ENCODE data around the gene COL6A3. TPM values are rescaled to one million over a fixed set of nuclear protein-coding genes. Genes with fewer than 3 reads are reported as not detected.

COL6A3 gene
- total and polyA plus RNA-seq, 9 of the 15 experiments (the other 6 are each of a cell fraction or from before 2014, with no cell fraction given), result 0.07 to 4.1 (median 1.5) TPM

DNA sequence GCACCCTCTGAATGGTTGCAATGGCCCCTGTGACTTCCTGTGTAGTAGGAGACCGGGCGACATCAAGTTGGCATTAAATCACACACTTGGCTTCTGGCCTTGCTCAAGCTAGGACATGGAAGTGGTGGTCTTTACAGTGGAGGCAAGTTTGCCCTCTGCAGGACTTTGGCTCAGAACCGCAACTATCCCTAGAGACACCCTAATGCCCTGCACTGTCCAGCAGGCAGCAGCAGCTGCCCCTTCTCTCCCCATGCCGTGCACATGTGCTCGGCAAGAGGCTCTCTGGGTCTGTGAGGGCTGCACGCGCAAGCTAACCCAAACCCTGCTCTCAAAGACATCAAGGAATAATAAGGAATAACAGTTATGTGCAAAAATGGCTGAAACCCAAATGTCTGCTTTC is 106.5 kb downstream of the COL6A3 start (continued):
- TF ChIP-seq, protein P1, sequence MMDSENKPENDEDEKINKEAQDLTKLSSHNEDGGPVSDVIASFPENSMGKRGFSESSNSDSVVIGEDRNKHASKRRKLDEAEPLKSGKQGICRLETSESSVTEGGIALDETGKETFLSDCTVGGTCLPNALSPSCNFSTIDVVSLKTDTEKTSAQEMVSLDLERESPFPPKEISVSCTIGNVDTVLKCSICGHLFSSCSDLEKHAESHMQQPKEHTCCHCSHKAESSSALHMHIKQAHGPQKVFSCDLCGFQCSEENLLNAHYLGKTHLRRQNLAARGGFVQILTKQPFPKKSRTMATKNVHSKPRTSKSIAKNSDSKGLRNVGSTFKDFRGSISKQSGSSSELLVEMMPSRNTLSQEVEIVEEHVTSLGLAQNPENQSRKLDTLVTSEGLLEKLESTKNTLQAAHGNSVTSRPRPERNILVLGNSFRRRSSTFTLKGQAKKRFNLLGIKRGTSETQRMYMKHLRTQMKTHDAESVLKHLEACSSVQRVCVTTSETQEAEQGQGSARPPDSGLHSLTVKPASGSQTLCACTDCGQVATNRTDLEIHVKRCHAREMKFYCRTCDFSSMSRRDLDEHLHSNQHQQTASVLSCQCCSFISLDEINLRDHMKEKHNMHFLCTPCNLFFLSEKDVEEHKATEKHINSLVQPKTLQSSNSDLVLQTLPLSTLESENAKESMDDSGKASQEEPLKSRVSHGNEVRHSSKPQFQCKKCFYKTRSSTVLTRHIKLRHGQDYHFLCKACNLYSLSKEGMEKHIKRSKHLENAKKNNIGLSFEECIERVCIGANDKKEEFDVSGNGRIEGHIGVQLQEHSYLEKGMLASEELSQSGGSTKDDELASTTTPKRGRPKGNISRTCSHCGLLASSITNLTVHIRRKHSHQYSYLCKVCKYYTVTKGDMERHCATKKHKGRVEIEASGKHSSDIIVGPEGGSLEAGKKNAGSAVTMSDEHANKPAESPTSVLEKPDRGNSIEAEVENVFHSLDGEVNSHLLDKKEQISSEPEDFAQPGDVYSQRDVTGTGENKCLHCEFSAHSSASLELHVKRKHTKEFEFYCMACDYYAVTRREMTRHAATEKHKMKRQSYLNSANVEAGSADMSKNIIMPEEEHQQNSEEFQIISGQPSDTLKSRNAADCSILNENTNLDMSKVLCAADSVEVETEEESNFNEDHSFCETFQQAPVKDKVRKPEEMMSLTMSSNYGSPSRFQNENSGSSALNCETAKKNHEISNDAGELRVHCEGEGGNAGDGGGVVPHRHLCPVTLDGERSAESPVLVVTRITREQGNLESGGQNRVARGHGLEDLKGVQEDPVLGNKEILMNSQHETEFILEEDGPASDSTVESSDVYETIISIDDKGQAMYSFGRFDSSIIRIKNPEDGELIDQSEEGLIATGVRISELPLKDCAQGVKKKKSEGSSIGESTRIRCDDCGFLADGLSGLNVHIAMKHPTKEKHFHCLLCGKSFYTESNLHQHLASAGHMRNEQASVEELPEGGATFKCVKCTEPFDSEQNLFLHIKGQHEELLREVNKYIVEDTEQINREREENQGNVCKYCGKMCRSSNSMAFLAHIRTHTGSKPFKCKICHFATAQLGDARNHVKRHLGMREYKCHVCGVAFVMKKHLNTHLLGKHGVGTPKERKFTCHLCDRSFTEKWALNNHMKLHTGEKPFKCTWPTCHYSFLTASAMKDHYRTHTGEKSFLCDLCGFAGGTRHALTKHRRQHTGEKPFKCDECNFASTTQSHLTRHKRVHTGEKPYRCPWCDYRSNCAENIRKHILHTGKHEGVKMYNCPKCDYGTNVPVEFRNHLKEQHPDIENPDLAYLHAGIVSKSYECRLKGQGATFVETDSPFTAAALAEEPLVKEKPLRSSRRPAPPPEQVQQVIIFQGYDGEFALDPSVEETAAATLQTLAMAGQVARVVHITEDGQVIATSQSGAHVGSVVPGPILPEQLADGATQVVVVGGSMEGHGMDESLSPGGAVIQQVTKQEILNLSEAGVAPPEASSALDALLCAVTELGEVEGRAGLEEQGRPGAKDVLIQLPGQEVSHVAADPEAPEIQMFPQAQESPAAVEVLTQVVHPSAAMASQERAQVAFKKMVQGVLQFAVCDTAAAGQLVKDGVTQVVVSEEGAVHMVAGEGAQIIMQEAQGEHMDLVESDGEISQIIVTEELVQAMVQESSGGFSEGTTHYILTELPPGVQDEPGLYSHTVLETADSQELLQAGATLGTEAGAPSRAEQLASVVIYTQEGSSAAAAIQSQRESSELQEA (IDR thresholded peaks at IDR 0.05; ENCODE audit: low read depth), result no peak
- no peak for TF ChIP-seq TFAM (CRISPR knock-in tag; conservative IDR thresholded peaks at IDR 0.05)

DNA sequence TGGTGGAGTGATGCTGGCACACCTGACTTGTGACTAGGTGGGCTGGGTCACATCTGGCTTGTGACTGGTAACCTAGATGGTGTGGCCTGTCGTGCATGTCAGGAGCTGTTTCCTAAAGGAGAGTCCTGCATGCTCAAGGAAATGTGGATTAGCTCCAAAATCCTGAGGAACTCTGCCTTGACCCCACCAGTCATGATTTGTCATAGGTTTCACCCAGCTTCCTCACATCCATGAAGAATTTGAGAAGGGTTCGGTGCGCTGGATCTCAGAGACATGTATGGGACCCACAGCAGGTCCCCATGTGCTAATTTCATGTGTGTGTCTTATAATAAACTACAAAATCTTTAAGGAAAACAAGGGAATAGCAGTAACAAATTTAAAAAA is 107.2 kb downstream of the COL6A3 start:
- Histone ChIP-seq H3K36me3 (ENCODE audit: control insufficient read depth, insufficient read depth, low read length) (no peaks in the 10 kb centered on the region), H3K4me2 (ENCODE audit: insufficient read depth, low read length) (no peak overlapping the region), H3K79me2 (ENCODE audit: control insufficient read depth, insufficient read depth, low read length) (no peaks in the 10 kb centered on the region), H3K4me1 (replicated peaks in 1 of 2; ENCODE audit: control insufficient read depth in 2 of 2, insufficient read depth in 2 of 2, low read length in 2 of 2) (no peaks in the 10 kb centered on the region), H4K20me1 (replicated peaks; ENCODE audit: control insufficient read depth, insufficient read depth, low read length) (no peaks in the 10 kb centered on the region), H2AFZ (ENCODE audit: low read depth, low read length) (no peak overlapping the region), H3K27me3 (ENCODE audit: control insufficient read depth in 2 of 2, insufficient read depth in 2 of 2, low read length in 2 of 2) (peaks cover 0 to 11% of the 10 kb centered on the region in 2 experiments; a peak in 2 of 5 replicates), H3K9ac (ENCODE audit: insufficient read depth in 1 of 2, low read depth in 2 of 2, low read length in 2 of 2) (no peak overlapping the region), H3K9me1 (ENCODE audit: control insufficient read depth, insufficient read depth, low read length) (no peaks in the 10 kb centered on the region), H3K27ac (ENCODE audit: extremely low read depth, low read depth, low read length) (no peak overlapping the region), H3K9me3 (replicated peaks; ENCODE audit: control insufficient read depth, insufficient read depth, low read depth, low read length) (no peaks in the 10 kb centered on the region), H3K4me3 (no peak overlapping the region)
- ChIA-PET CTCF (ENCODE audit: low intra/inter-chr PET ratio) (no interaction called here), POLR2A (no interaction called here)
- DNase-seq (ENCODE audit: extremely low read depth in 1 of 4, low spot score in 3 of 4), result no peak
- BruUV-seq (replicated peaks), result no TSS peak
- no peak for ATAC-seq
- intact Hi-C loops (cut with micrococcal nuclease), result no loop called here
- in situ Hi-C loops (cut with MboI), result no loop called here
- no peak for FAIRE-seq
- WGBS (ENCODE audit: insufficient coverage, low coverage, missing lambda C conversion rate), result 0% methylated on average over 2 of the region's 3 CpGs
- no peak for TF ChIP-seq POLR2H (tag; IDR thresholded peaks at IDR 0.05; ENCODE audit: low read depth)
- no peak for TF ChIP-seq ARID2 (IDR thresholded peaks at IDR 0.05)
- TF ChIP-seq, protein P2, sequence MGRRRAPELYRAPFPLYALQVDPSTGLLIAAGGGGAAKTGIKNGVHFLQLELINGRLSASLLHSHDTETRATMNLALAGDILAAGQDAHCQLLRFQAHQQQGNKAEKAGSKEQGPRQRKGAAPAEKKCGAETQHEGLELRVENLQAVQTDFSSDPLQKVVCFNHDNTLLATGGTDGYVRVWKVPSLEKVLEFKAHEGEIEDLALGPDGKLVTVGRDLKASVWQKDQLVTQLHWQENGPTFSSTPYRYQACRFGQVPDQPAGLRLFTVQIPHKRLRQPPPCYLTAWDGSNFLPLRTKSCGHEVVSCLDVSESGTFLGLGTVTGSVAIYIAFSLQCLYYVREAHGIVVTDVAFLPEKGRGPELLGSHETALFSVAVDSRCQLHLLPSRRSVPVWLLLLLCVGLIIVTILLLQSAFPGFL (CRISPR knock-in tag; IDR thresholded peaks at IDR 0.05), result no peak
- TF ChIP-seq, protein P3, sequence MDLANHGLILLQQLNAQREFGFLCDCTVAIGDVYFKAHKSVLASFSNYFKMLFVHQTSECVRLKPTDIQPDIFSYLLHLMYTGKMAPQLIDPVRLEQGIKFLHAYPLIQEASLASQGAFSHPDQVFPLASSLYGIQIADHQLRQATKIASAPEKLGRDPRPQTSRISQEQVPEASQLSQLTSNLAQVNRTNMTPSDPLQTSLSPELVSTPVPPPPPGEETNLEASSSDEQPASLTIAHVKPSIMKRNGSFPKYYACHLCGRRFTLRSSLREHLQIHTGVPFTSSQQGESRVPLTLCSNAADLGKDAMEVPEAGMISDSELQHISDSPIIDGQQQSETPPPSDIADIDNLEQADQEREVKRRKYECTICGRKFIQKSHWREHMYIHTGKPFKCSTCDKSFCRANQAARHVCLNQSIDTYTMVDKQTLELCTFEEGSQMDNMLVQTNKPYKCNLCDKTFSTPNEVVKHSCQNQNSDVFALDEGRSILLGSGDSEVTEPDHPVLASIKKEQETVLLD (IDR thresholded peaks at IDR 0.05), result no peak
- TF ChIP-seq, protein P4, sequence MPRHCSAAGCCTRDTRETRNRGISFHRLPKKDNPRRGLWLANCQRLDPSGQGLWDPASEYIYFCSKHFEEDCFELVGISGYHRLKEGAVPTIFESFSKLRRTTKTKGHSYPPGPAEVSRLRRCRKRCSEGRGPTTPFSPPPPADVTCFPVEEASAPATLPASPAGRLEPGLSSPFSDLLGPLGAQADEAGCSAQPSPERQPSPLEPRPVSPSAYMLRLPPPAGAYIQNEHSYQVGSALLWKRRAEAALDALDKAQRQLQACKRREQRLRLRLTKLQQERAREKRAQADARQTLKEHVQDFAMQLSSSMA (CRISPR knock-in tag; IDR thresholded peaks at IDR 0.05), result no peak
- no peak for TF ChIP-seq HDAC6 (IDR thresholded peaks at IDR 0.05; ENCODE audit: low read depth, low read length)
- TF ChIP-seq ZNF408 (CRISPR knock-in tag; IDR thresholded peaks at IDR 0.05; ENCODE audit: low read depth), result no peak

Measured in K562 (cell line).